GM12878 (cell line): Measurements from ENCODE around the gene SASH3. TPM values are rescaled to one million over a fixed set of nuclear protein-coding genes. Genes with fewer than 3 reads are reported as not detected.

Experiments used
- E4F1 ChIP-seq: fragments of 450-650 bp; IDR thresholded peaks from 2 replicates; pipeline ENCODE4 v1.6.1; 2018; ENCODE audit warnings: borderline replicate concordance, mild to moderate bottlenecking; ENCODE audit not compliant: partially characterized antibody
- HSF1 ChIP-seq: fragments of 150-350 bp; IDR thresholded peaks from 2 replicates; pipeline ENCODE4 v1.6.1; 2014; ENCODE audit warnings: mild to moderate bottlenecking, low read depth, low read length
- IRF4 ChIP-seq: IDR thresholded peaks from 2 replicates; pipeline ENCODE4 v1.6.1; 2011; ENCODE audit warnings: low read depth, low read length
- MAX ChIP-seq: IDR thresholded peaks from 2 replicates; pipeline ENCODE4 v1.6.1; 2012; ENCODE audit warnings: low read depth, low read length, improper control_type of control experiment
- MEF2B ChIP-seq: fragments of 450-650 bp; IDR thresholded peaks from 2 replicates; pipeline ENCODE4 v1.6.1; 2018; ENCODE audit warnings: mild to moderate bottlenecking, moderate library complexity; ENCODE audit not compliant: partially characterized antibody, poor library complexity, severe bottlenecking
- NFXL1 ChIP-seq: fragments of 450-650 bp; IDR thresholded peaks from 2 replicates; pipeline ENCODE4 v1.6.1; 2017; ENCODE audit warnings: antibody characterized with exemption, mild to moderate bottlenecking, borderline replicate concordance
- NR2F1 ChIP-seq: fragments of 450-650 bp; conservative IDR thresholded peaks from 2 replicates; pipeline ENCODE4 v1.6.1; 2017; ENCODE audit warnings: mild to moderate bottlenecking
- PKNOX1 ChIP-seq: fragments of 450-650 bp; IDR thresholded peaks from 2 replicates; pipeline ENCODE4 v1.6.1; 2016; ENCODE audit warnings: mild to moderate bottlenecking
- POLR2A ChIP-seq: IDR thresholded peaks from 2 replicates; pipeline ENCODE4 v1.6.1; 2011; ENCODE audit warnings: low read depth, mild to moderate bottlenecking, low read length
- POU2F2 ChIP-seq: IDR thresholded peaks from 3 replicates; pipeline ENCODE4 v1.6.1; 2011; ENCODE audit warnings: low read depth, mild to moderate bottlenecking, low read length, borderline replicate concordance
- RELB ChIP-seq: fragments of 450-650 bp; IDR thresholded peaks from 2 replicates; pipeline ENCODE4 v1.6.1; 2017; ENCODE audit warnings: low read depth, mild to moderate bottlenecking, moderate library complexity
- RFX5 ChIP-seq: IDR thresholded peaks from 2 replicates; pipeline ENCODE4 v1.6.1; 2011; ENCODE audit warnings: low read depth, low read length, improper control_type of control experiment
- SIN3A ChIP-seq: IDR thresholded peaks from 2 replicates; pipeline ENCODE4 v1.6.1; 2012; ENCODE audit warnings: low read depth, low read length, improper control_type of control experiment
- SPI1 ChIP-seq: IDR thresholded peaks from 2 replicates; pipeline ENCODE4 v1.6.1; 2011; ENCODE audit warnings: low read depth, mild to moderate bottlenecking, low read length, moderate library complexity, borderline replicate concordance; ENCODE audit not compliant: insufficient read depth
- TAF1 ChIP-seq: IDR thresholded peaks from 2 replicates; pipeline ENCODE4 v1.6.1; 2011; ENCODE audit warnings: mild to moderate bottlenecking, low read depth, low read length, borderline replicate concordance
- USF1 ChIP-seq: IDR thresholded peaks from 2 replicates; pipeline ENCODE4 v1.6.1; 2011; ENCODE audit warnings: borderline replicate concordance, low read depth, mild to moderate bottlenecking, moderate library complexity, mixed read lengths, low read length; ENCODE audit not compliant: insufficient read depth; ENCODE audit errors: extremely low read length
- USF2 ChIP-seq: IDR thresholded peaks from 2 replicates; pipeline ENCODE4 v1.6.1; 2011; ENCODE audit warnings: low read depth, low read length, improper control_type of control experiment, borderline replicate concordance
- ZBTB33 ChIP-seq: fragments of 450-650 bp; IDR thresholded peaks from 2 replicates; pipeline ENCODE4 v1.6.1; 2017; ENCODE audit warnings: mild to moderate bottlenecking
- ZNF24 ChIP-seq: fragments of 450-650 bp; IDR thresholded peaks from 2 replicates; pipeline ENCODE4 v1.6.1; 2017; ENCODE audit warnings: antibody characterized with exemption, mild to moderate bottlenecking
- polyA plus RNA-seq, 11 experiments: library from polyadenylated mRNA; depleted of rRNA in 4 of 11; unstranded in 6 of 11; stranded (reverse) in 5 of 11; fragments of >200 nt; fragmentation: Nextera tagmentation in 4 of 11; fragmentation: Illumina TruSeq in 1 of 11; extraction: Ambion mirVana in 4 of 11; extraction: Trizol in 1 of 11; gene quantifications; 1 replicate in 1 of 11; 2 replicates in 10 of 11; pipeline versions ENCODE4 v1.2.1 to v1.2.3, GENCODE V29; 2011 to 2016; ENCODE audit warnings: inconsistent platforms in 2 of 11, missing spikeins in 2 of 11, low read depth in 1 of 11
- total RNA-seq, 4 experiments: library from RNA; depleted of rRNA in 3 of 4; stranded (reverse); fragments of >200 nt in 3 of 4; fragmentation: Illumina TruSeq in 1 of 4; extraction: Trizol in 1 of 4; gene quantifications; 2 replicates each; pipeline versions ENCODE4 v1.2.1 to v1.2.3, GENCODE V29; 2013 to 2021

SASH3 gene
- total and polyA plus RNA-seq, 10 of the 15 experiments (the other 5 are each of a cell fraction or from before 2014, with no cell fraction given) = 23.1 to 233 (median 160) TPM

GRCh38 chrX:129779747-129780146 lies at the start of gene SASH3 (continued):
- TF ChIP-seq HSF1 = no peak
- TF ChIP-seq SPI1 = peak; percentile 57
- TF ChIP-seq TAF1 = peak; percentile 70; the same call in 1 of the 2 replicates
- no peak for TF ChIP-seq ZBTB33
- TF ChIP-seq IRF4 = no peak
- no peak for TF ChIP-seq NFXL1
- TF ChIP-seq NR2F1 = 0 out of 2 replicates have a peak, but pooled peaks have one; percentile 12
- peak; percentile 87 for TF ChIP-seq MAX
- TF ChIP-seq POLR2A = peak; percentile 93
- TF ChIP-seq RFX5 = no peak
- peak; percentile 91 for TF ChIP-seq MEF2B
- peak; percentile 91 for TF ChIP-seq USF1
- TF ChIP-seq SIN3A = no peak
- TF ChIP-seq E4F1 = no peak
- no peak for TF ChIP-seq ZNF24
- 0 out of 2 replicates have a peak, but pooled peaks have one; percentile 28 for TF ChIP-seq RELB
- peak; percentile 76; the same call in 2 of the 3 replicates for TF ChIP-seq POU2F2
- TF ChIP-seq USF2 = peak; percentile 73
- TF ChIP-seq PKNOX1 = peak; percentile 68
